CD4-positive, CD25-positive, alpha-beta regulatory T cell (primary cell): ENCODE results near the gene VWA8. TPM values are rescaled to one million over a fixed set of nuclear protein-coding genes. Genes with fewer than 3 reads are reported as not detected.
A peak's percentile ranks its signal among the peaks of the same experiment; 100 is the strongest.
"Not testable (repeated sequence)": the region's sequence is repeated elsewhere in the genome, so short reads cannot be mapped to it uniquely, and the experiment has no call there.

Source experiments
- ATAC-seq, 2 donors: fragments of 150-1000 bp; cut with Tn5 transposase; one replicate each; pipeline ENCODE4 v1.10.0; 2021; ENCODE audit warnings: low read depth in 2 of 2, moderate number of reproducible peaks in 2 of 2, moderate library complexity in 1 of 2
- DNase-seq, 3 donors: peaks; one replicate each; pipeline versions ENCODE4 v3.0.0 to v3.0.0-alpha.2; 2012 to 2022; ENCODE audit warnings: mixed read lengths in 1 of 3
- H3K27ac ChIP-seq: one replicate; pipeline ENCODE4 v1.7.0; 2013; ENCODE audit warnings: mild to moderate bottlenecking, low read length; ENCODE audit not compliant: insufficient read depth, poor library complexity, severe bottlenecking
- H3K27me3 ChIP-seq: one replicate; pipeline ENCODE4 v1.7.0; 2013; ENCODE audit warnings: low read length; ENCODE audit not compliant: control insufficient read depth, insufficient read depth
- H3K36me3 ChIP-seq: one replicate; pipeline ENCODE4 v1.7.0; 2013; ENCODE audit warnings: mild to moderate bottlenecking, low read length, moderate library complexity; ENCODE audit not compliant: control insufficient read depth, insufficient read depth
- H3K4me1 ChIP-seq: 2 replicates; pipeline ENCODE4 v1.7.0; 2013; ENCODE audit warnings: mild to moderate bottlenecking, low read length; ENCODE audit not compliant: insufficient read depth, control insufficient read depth, poor library complexity, severe bottlenecking
- H3K4me3 ChIP-seq: one replicate; pipeline ENCODE4 v1.7.0; 2013; ENCODE audit warnings: low read depth, mild to moderate bottlenecking, low read length, moderate library complexity
- H3K9me3 ChIP-seq, 2 experiments: 1 replicate in 1 of 2; 2 replicates in 1 of 2; pipeline ENCODE4 v1.7.0; 2013; ENCODE audit warnings: low read length in 2 of 2, mild to moderate bottlenecking in 1 of 2, moderate library complexity in 1 of 2; ENCODE audit not compliant: control insufficient read depth in 2 of 2
- H3K27ac Mint-ChIP-seq, 3 donors: one replicate each; pipeline ENCODE4 v1.8.0; 2020 to 2022; ENCODE audit warnings: mild to moderate bottlenecking in 3 of 3, mixed read lengths in 3 of 3, moderate library complexity in 2 of 3
- H3K27me3 Mint-ChIP-seq: one replicate; pipeline ENCODE4 v1.8.0; 2022; ENCODE audit warnings: mild to moderate bottlenecking, mixed read lengths
- H3K36me3 Mint-ChIP-seq: one replicate; pipeline ENCODE4 v1.8.0; 2020; ENCODE audit warnings: mixed read lengths
- H3K4me1 Mint-ChIP-seq, 4 donors: one replicate each; pipeline ENCODE4 v1.8.0; 2020 to 2022; ENCODE audit warnings: mixed read lengths in 4 of 4, mild to moderate bottlenecking in 1 of 4
- H3K4me3 Mint-ChIP-seq, 4 donors: one replicate each; pipeline ENCODE4 v1.8.0; 2020 to 2022; ENCODE audit warnings: mild to moderate bottlenecking in 4 of 4, mixed read lengths in 4 of 4, moderate library complexity in 3 of 4
- H3K9me3 Mint-ChIP-seq, 7 donors: one replicate each; pipeline ENCODE4 v1.8.0; 2020 to 2022; ENCODE audit warnings: mixed read lengths in 7 of 7, mild to moderate bottlenecking in 3 of 7, moderate library complexity in 2 of 7
- polyA plus RNA-seq, 4 donors: library from polyadenylated mRNA; unstranded; fragments of 300-500 nt; fragmentation: Illumina TruSeq; gene quantifications; one replicate each; pipeline ENCODE4 v1.2.3, GENCODE V29; 2021
- total RNA-seq: library from RNA; stranded (reverse); gene quantifications from one replicate; pipeline ENCODE4 v1.2.3, GENCODE V29; 2022

VWA8 gene
- total and polyA plus RNA-seq, 5 donors from 2014 or later: 4.0 to 22.8 (median 4.5) TPM

GRCh38 chr13:41909506-41909905 is 51.4 kb downstream of the VWA8 start:
- Mint-ChIP-seq H3K27ac (no peak overlapping the region), H3K36me3 (peaks cover 21% of the 10 kb centered on the region), H3K4me3 (no peak overlapping the region), H3K27me3 (no peaks in the 10 kb centered on the region), H3K4me1 (peaks cover under 1 to 19% (median 4%) of the 10 kb centered on the region in 4 donors), H3K9me3 (no peaks in the 10 kb centered on the region)
- no peak for DNase-seq
- no peaks in the 10 kb centered on the region for H3K27me3 ChIP-seq
- no peaks in the 10 kb centered on the region for H3K4me1 ChIP-seq
- H3K36me3 ChIP-seq: peaks cover 9% of the 10 kb centered on the region
- H3K4me3 ChIP-seq: no peak overlapping the region
- H3K27ac ChIP-seq: no peak overlapping the region
- no peak for ATAC-seq
- H3K9me3 ChIP-seq: no peaks in the 10 kb centered on the region

- no peak overlapping the region for H3K4me3 Mint-ChIP-seq
Observed at GRCh38 chr13:41905600-41906254, 55.2 kb downstream of the VWA8 start.

GRCh38 chr13:41900918-41901317 is 60.0 kb downstream of the VWA8 start:
- Mint-ChIP-seq H3K9me3 (no peaks in the 10 kb centered on the region), H3K36me3 (peaks cover 29% of the 10 kb centered on the region), H3K27ac (no peak overlapping the region), H3K27me3 (no peaks in the 10 kb centered on the region), H3K4me3 (no peak overlapping the region), H3K4me1 (peaks cover 3 to 9% (median 5%) of the 10 kb centered on the region in 4 donors)
- Histone ChIP-seq H3K36me3 (no peaks in the 10 kb centered on the region), H3K4me3 (no peak overlapping the region), H3K27ac (no peak overlapping the region), H3K27me3 (no peaks in the 10 kb centered on the region), H3K4me1 (no peaks in the 10 kb centered on the region), H3K9me3 (no peaks in the 10 kb centered on the region)
- DNase-seq (no peak), ATAC-seq (no peak)

More at GRCh38 chr13:41905600-41906254, 55.2 kb downstream of the VWA8 start:
- Mint-ChIP-seq H3K27me3 (no peaks in the 10 kb centered on the region), H3K27ac (no peak overlapping the region), H3K4me1 (peaks cover 0 to 12% (median 4%) of the 10 kb centered on the region in 4 donors), H3K36me3 (peaks cover 24% of the 10 kb centered on the region), H3K9me3 (no peaks in the 10 kb centered on the region)
- Histone ChIP-seq H3K4me1 (no peaks in the 10 kb centered on the region), H3K27me3 (no peaks in the 10 kb centered on the region), H3K4me3 (no peak overlapping the region), H3K9me3 (no peaks in the 10 kb centered on the region), H3K27ac (no peak overlapping the region), H3K36me3 (peaks cover 9% of the 10 kb centered on the region)
- peak in 2 of 3 donors; percentile 42 to 58 for DNase-seq
- ATAC-seq: peak; percentile 91 to 93

GRCh38 chr13:41898411-41898810 is 62.5 kb downstream of the VWA8 start:
- H3K9me3 ChIP-seq, ATAC-seq, DNase-seq, H3K4me3 ChIP-seq, H3K27ac ChIP-seq, H3K4me1 Mint-ChIP-seq, H3K9me3 Mint-ChIP-seq, H3K27me3 Mint-ChIP-seq, H3K27ac Mint-ChIP-seq, H3K4me1 ChIP-seq, H3K27me3 ChIP-seq, H3K4me3 Mint-ChIP-seq, H3K36me3 ChIP-seq: not testable (repeated sequence)
- peaks cover 29% of the 10 kb centered on the region for H3K36me3 Mint-ChIP-seq

- H3K27ac ChIP-seq: no peak overlapping the region
- H3K9me3 Mint-ChIP-seq: peaks cover 0 to 1% (median 0%) of the 10 kb centered on the region in 7 donors
- DNase-seq: no peak
- no peak for ATAC-seq
- no peaks in the 10 kb centered on the region for H3K9me3 ChIP-seq
- H3K27me3 Mint-ChIP-seq: no peaks in the 10 kb centered on the region
- H3K27ac Mint-ChIP-seq: no peak overlapping the region
- H3K27me3 ChIP-seq: no peaks in the 10 kb centered on the region
- no peaks in the 10 kb centered on the region for H3K36me3 ChIP-seq
- H3K36me3 Mint-ChIP-seq: peaks cover 31% of the 10 kb centered on the region
- no peak overlapping the region for H3K4me3 Mint-ChIP-seq
- no peaks in the 10 kb centered on the region for H3K4me1 ChIP-seq
- no peak overlapping the region for H3K4me3 ChIP-seq
- peaks cover 0 to 7% (median 5%) of the 10 kb centered on the region in 4 donors for H3K4me1 Mint-ChIP-seq
Observed at GRCh38 chr13:41897126-41897525, 63.8 kb downstream of the VWA8 start.

GRCh38 chr13:41895478-41895877 is 65.4 kb downstream of the VWA8 start:
- no peak overlapping the region for H3K27ac ChIP-seq
- no peaks in the 10 kb centered on the region for H3K9me3 ChIP-seq
- H3K4me3 Mint-ChIP-seq: no peak overlapping the region
- no peak for ATAC-seq
- DNase-seq: no peak
- no peaks in the 10 kb centered on the region for H3K27me3 ChIP-seq
- no peaks in the 10 kb centered on the region for H3K4me1 ChIP-seq
- H3K36me3 ChIP-seq: peaks cover 10% of the 10 kb centered on the region
- H3K27me3 Mint-ChIP-seq: no peaks in the 10 kb centered on the region
- H3K36me3 Mint-ChIP-seq: peaks cover 43% of the 10 kb centered on the region
- peaks cover 0 to 1% (median 0%) of the 10 kb centered on the region in 7 donors for H3K9me3 Mint-ChIP-seq
- H3K4me3 ChIP-seq: no peak overlapping the region
- H3K4me1 Mint-ChIP-seq: peaks cover 0 to 7% (median 5%) of the 10 kb centered on the region in 4 donors
- no peak overlapping the region for H3K27ac Mint-ChIP-seq

- Histone ChIP-seq H3K9me3 (no peaks in the 10 kb centered on the region), H3K4me3 (no peak overlapping the region), H3K4me1 (no peaks in the 10 kb centered on the region), H3K27ac (no peak overlapping the region), H3K27me3 (no peaks in the 10 kb centered on the region), H3K36me3 (peaks cover 13% of the 10 kb centered on the region)
- Mint-ChIP-seq H3K9me3 (peaks cover 0 to 1% (median 0%) of the 10 kb centered on the region in 7 donors), H3K36me3 (peaks cover 46% of the 10 kb centered on the region), H3K4me3 (no peak overlapping the region), H3K4me1 (peaks cover 0 to 7% (median 5%) of the 10 kb centered on the region in 4 donors), H3K27ac (no peak overlapping the region), H3K27me3 (no peaks in the 10 kb centered on the region)
- DNase-seq (no peak), ATAC-seq (no peak)
Observed at GRCh38 chr13:41891119-41891518, 69.8 kb downstream of the VWA8 start.

- H3K4me1 ChIP-seq: no peaks in the 10 kb centered on the region
- H3K9me3 ChIP-seq: no peaks in the 10 kb centered on the region
- no peak overlapping the region for H3K27ac ChIP-seq
- peaks cover 0 to 6% (median 0%) of the 10 kb centered on the region in 4 donors for H3K4me1 Mint-ChIP-seq
- no peak overlapping the region for H3K27ac Mint-ChIP-seq
- ATAC-seq (no peak), DNase-seq (no peak)
- H3K9me3 Mint-ChIP-seq: peaks cover 0 to 10% (median 0%) of the 10 kb centered on the region in 7 donors
- no peaks in the 10 kb centered on the region for H3K27me3 Mint-ChIP-seq
- peaks cover 61% of the 10 kb centered on the region for H3K36me3 Mint-ChIP-seq
- H3K27me3 ChIP-seq: no peaks in the 10 kb centered on the region
- peaks cover 32% of the 10 kb centered on the region for H3K36me3 ChIP-seq
- H3K4me3 Mint-ChIP-seq: no peak overlapping the region
- H3K4me3 ChIP-seq: no peak overlapping the region
Observed at GRCh38 chr13:41883147-41883546, 77.8 kb downstream of the VWA8 start.
